ENCODE results near the gene ASCL2.

ASCL2 gene

DNA sequence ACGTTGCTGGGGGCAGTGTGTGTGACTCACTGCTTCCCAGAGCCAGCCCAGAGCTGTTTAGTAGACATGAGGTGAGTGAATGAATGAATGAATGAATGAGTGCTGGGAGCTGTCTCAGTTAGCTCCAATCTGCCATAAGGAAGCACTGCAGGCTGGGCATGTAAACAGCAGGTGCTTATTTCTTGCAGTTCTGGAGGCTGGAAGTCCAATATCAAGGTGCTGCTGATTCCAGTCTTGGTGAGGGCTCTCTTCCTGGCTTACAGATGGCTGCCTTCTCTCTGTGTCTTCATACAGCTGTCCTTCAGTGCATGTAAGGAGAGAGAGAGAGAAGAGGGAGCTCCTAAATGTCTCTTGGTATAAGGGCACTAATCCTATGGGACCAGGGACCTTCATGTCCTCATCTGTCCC lies 27.2 kb upstream of the ASCL2 start:
- no peak for DNase-seq
- 83% methylated on average over 1 of the region's 1 CpG for WGBS (ENCODE audit: insufficient coverage)
- H3K9me3 ChIP-seq (ENCODE audit: control extremely low read depth in 1 of 5, control insufficient read depth in 4 of 5, insufficient read depth in 2 of 5, low read depth in 1 of 5, low read length in 4 of 5): no peaks in the 10 kb centered on the region
- H3K27me3 ChIP-seq (replicated peaks in 2 of 5; ENCODE audit: control insufficient read depth in 4 of 5, insufficient read depth in 5 of 5, low read length in 4 of 5): no peaks in the 10 kb centered on the region
- no peak overlapping the region for H3K27ac ChIP-seq (ENCODE audit: insufficient read depth in 1 of 2, low read depth in 1 of 2, low read length in 2 of 2, poor library complexity in 1 of 2, severe bottlenecking in 2 of 2)
- CTCF ChIA-PET: interaction anchor here (0.9 to 7.4 kb wide), 7 partner anchors 8 to 123 kb away, joined by 3 to 50 read pairs (median 7); no protein-coding TSS in a partner anchor
- no peak overlapping the region for H3K4me3 ChIP-seq (ENCODE audit: control insufficient read depth in 1 of 7, extremely low read depth in 1 of 7, insufficient read depth in 4 of 7, low read depth in 2 of 7, low read length in 6 of 7)
- POLR2A ChIA-PET: no interaction called here
- peaks cover 3 to 39% (median 23%) of the 10 kb centered on the region in 4 experiments for H3K36me3 ChIP-seq (ENCODE audit: control insufficient read depth in 4 of 4, insufficient read depth in 4 of 4, low read length in 3 of 4)
- peaks cover 3 to 65% (median 48%) of the 10 kb centered on the region in 4 experiments for H3K4me1 ChIP-seq (ENCODE audit: control extremely low read depth in 1 of 4, control insufficient read depth in 4 of 4, insufficient read depth in 4 of 4, low read length in 3 of 4)

DNA sequence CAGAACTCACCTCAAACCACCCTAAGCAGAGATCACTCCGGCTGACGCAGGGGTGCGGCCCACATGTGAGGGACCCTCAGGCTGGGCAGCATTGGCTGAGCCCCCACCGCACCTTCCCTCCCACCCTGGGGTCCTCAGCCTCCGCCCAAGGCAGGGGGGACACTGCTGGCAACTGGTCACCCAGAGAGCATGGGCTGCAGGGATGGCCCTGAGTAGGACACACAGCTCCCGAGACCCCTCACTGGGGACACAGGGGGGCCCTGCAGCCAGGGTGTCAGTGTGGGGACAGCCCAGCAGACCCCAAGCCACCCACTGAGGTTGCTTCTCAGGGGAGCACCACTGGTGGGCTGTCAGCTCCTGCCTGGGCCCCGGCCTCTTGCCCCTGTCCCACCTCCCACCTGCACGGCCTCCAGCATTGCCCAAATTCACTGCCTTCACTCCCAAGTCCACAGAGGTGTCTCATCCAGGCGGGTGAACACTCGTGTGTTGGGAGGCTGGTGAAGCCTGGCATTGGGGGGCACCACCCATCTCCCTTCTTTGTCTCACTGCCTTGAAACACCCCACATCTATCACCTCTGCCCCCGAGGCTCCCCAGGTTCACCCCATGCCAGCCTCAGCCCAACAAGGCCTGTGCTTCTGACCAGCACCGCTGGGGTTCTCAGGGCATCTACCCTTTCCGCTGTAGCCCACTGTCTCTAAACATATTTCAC lies 26.7 kb upstream of the ASCL2 start:
- H3K36me3 ChIP-seq (ENCODE audit: control insufficient read depth in 4 of 4, insufficient read depth in 4 of 4, low read length in 3 of 4): peaks cover 3 to 39% (median 23%) of the 10 kb centered on the region in 4 experiments
- POLR2A ChIA-PET: no interaction called here
- no peak overlapping the region for H3K4me3 ChIP-seq (ENCODE audit: control insufficient read depth in 1 of 7, extremely low read depth in 1 of 7, insufficient read depth in 4 of 7, low read depth in 2 of 7, low read length in 6 of 7)
- H3K27ac ChIP-seq (ENCODE audit: insufficient read depth in 1 of 2, low read depth in 1 of 2, low read length in 2 of 2, poor library complexity in 1 of 2, severe bottlenecking in 2 of 2): no peak overlapping the region
- CTCF ChIA-PET: interaction anchor here (0.9 to 7.4 kb wide), 5 partner anchors 9 to 124 kb away, joined by 3 to 50 read pairs (median 4); no protein-coding TSS in a partner anchor
- H3K27me3 ChIP-seq (replicated peaks in 2 of 5; ENCODE audit: control insufficient read depth in 4 of 5, insufficient read depth in 5 of 5, low read length in 4 of 5): no peaks in the 10 kb centered on the region
- WGBS (ENCODE audit: insufficient coverage): 100% methylated on average over 10 of the region's 13 CpGs
- no peaks in the 10 kb centered on the region for H3K9me3 ChIP-seq (ENCODE audit: control extremely low read depth in 1 of 5, control insufficient read depth in 4 of 5, insufficient read depth in 2 of 5, low read depth in 1 of 5, low read length in 4 of 5)
- DNase-seq: no peak
- peaks cover 3 to 60% (median 43%) of the 10 kb centered on the region in 4 experiments for H3K4me1 ChIP-seq (ENCODE audit: control extremely low read depth in 1 of 4, control insufficient read depth in 4 of 4, insufficient read depth in 4 of 4, low read length in 3 of 4)

DNA sequence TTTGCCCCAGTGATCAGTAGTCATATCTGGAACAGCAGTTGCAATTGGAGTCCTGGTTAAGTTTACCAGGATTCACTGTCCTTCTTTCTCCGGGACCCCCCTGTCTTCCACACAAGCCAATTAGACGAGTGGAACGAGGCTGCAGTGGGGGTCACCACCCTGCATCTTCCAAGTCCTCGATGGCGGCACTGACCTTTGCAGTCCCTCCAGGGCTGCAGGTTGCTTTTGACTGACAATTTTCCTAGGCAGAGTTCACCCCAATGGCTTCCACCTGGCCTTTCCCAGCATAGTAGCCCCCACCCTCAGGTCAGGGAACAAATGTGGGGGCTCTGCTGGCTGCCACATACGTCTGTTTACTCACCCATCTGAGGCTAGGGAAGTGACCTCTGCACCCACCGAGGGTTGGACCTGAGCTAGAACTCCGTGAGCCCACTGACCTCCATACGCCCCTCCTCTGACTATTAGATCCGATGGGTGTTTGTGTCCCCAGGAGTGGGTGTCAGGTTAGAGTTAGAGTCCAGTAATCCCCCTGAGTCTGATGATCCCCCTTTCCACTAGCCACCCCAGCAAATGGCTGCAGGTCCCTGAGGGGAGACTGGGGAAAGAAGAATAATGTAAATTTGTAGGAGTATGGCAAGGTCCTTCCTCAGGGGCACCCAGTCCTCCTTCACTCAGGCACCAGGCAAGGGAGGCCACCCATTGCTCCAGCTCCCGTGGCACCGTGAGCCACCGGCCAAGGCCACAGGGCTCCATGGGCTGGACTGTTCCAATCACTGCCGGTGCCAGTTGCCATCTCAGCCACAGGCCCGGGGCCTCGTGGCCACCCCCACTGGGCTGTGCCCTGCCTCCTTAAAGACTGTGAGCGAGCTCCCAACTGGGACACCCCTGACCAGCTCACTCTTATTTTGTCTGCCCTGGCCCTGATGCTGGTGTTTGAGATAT lies 25.9 kb upstream of the ASCL2 start:
- DNase-seq: no peak
- peaks cover 3 to 39% (median 23%) of the 10 kb centered on the region in 4 experiments for H3K36me3 ChIP-seq (ENCODE audit: control insufficient read depth in 4 of 4, insufficient read depth in 4 of 4, low read length in 3 of 4)
- ChIA-PET POLR2A (no interaction called here), CTCF (interaction anchor here (0.9 to 7.4 kb wide), 5 partner anchors 10 to 125 kb away, joined by 3 to 50 read pairs (median 7); no protein-coding TSS in a partner anchor)
- no peaks in the 10 kb centered on the region for H3K27me3 ChIP-seq (replicated peaks in 2 of 5; ENCODE audit: control insufficient read depth in 4 of 5, insufficient read depth in 5 of 5, low read length in 4 of 5)
- H3K4me3 ChIP-seq (ENCODE audit: control insufficient read depth in 1 of 7, extremely low read depth in 1 of 7, insufficient read depth in 4 of 7, low read depth in 2 of 7, low read length in 6 of 7): no peak overlapping the region
- WGBS (ENCODE audit: insufficient coverage): 94% methylated on average over 15 of the region's 17 CpGs
- no peaks in the 10 kb centered on the region for H3K9me3 ChIP-seq (ENCODE audit: control extremely low read depth in 1 of 5, control insufficient read depth in 4 of 5, insufficient read depth in 2 of 5, low read depth in 1 of 5, low read length in 4 of 5)
- peaks cover 3 to 55% (median 37%) of the 10 kb centered on the region in 4 experiments for H3K4me1 ChIP-seq (ENCODE audit: control extremely low read depth in 1 of 4, control insufficient read depth in 4 of 4, insufficient read depth in 4 of 4, low read length in 3 of 4)
- no peak overlapping the region for H3K27ac ChIP-seq (ENCODE audit: insufficient read depth in 1 of 2, low read depth in 1 of 2, low read length in 2 of 2, poor library complexity in 1 of 2, severe bottlenecking in 2 of 2)

DNA sequence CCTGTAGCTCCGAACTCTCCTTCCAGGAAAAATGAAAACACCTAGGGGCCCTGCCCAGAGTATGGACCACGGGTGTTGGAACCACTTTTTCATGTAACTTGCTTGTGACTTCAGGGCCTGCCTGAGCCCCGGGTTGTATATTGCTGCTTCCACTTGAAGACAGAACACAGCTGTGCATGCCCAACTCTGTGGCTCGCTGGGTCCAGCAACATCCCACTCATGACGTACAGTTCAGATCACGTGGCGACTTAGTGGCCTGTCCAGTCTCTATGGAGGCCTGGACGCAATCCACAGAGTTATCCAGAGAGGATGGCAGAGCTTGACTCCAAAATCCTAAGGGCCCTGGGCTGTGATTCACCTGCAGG lies 24.5 kb upstream of the ASCL2 start:
- H3K4me3 ChIP-seq (ENCODE audit: control insufficient read depth in 1 of 7, extremely low read depth in 1 of 7, insufficient read depth in 4 of 7, low read depth in 2 of 7, low read length in 6 of 7): no peak overlapping the region
- 97% methylated on average over 8 of the region's 8 CpGs for WGBS (ENCODE audit: insufficient coverage)
- peaks cover 3 to 46% (median 29%) of the 10 kb centered on the region in 4 experiments for H3K4me1 ChIP-seq (ENCODE audit: control extremely low read depth in 1 of 4, control insufficient read depth in 4 of 4, insufficient read depth in 4 of 4, low read length in 3 of 4)
- peaks cover 0 to under 1% (median 0%) of the 10 kb centered on the region in 5 experiments for H3K9me3 ChIP-seq (ENCODE audit: control extremely low read depth in 1 of 5, control insufficient read depth in 4 of 5, insufficient read depth in 2 of 5, low read depth in 1 of 5, low read length in 4 of 5)
- H3K36me3 ChIP-seq (ENCODE audit: control insufficient read depth in 4 of 4, insufficient read depth in 4 of 4, low read length in 3 of 4): peaks cover 3 to 37% (median 23%) of the 10 kb centered on the region in 4 experiments
- no peaks in the 10 kb centered on the region for H3K27me3 ChIP-seq (replicated peaks in 2 of 5; ENCODE audit: control insufficient read depth in 4 of 5, insufficient read depth in 5 of 5, low read length in 4 of 5)
- H3K27ac ChIP-seq (ENCODE audit: insufficient read depth in 1 of 2, low read depth in 1 of 2, low read length in 2 of 2, poor library complexity in 1 of 2, severe bottlenecking in 2 of 2): peak overlapping the region in 1 of 2 experiments; percentile 4
- CTCF ChIA-PET: interaction anchor here (1.1 to 2.2 kb wide), 7 partner anchors 10 to 126 kb away, joined by 3 to 9 read pairs (median 5); no protein-coding TSS in a partner anchor
- DNase-seq: no peak
- POLR2A ChIA-PET: no interaction called here

DNA sequence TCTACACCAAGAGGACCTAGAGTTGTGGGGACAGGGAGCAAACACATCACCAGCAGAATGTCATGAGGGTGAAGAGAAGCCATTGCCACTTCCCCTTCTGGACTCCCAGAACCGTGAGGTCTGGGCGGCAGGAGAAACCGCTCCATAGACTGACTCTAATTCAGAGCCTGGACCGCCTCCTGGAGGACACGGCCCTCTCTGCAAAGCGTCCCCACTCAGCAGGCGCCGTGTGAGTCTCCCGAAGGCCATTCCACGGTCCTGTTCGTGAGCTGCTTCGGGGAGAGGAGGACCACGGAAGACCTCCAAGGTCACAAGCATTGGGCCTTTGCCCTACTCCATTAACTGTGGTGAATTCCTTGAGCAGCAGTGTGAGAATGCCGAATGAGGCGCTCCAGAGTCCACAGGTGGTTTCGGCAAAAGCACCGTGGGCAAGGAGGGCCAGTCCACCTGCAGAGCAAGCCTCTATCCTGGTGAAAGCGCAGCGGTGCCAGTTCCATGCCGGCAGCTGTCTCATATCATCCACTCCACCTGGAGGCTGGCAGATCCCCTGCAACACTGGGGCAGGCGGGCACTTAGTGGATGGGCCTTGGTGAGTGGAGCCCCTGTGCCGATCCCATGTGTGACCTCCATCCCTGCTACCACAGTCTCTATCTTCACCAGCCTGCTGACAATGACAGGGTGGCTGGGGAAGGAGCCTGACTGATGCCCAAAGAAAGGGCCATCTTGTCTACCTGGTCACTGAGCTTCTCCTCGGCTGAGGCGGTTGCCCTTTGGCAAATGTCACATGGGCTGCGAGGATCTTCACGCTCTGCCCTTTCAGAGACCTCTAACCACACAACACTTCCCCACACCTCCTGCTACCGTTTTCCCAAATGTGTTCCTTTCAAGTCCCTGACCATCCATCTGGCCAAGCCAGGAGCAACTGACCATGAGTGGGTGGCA lies 23.9 kb upstream of the ASCL2 start:
- ChIA-PET POLR2A (no interaction called here), CTCF (interaction anchor here (1.1 to 2.2 kb wide), 7 partner anchors 11 to 126 kb away, joined by 3 to 9 read pairs (median 5); no protein-coding TSS in a partner anchor)
- peaks cover 3 to 40% (median 22%) of the 10 kb centered on the region in 4 experiments for H3K4me1 ChIP-seq (ENCODE audit: control extremely low read depth in 1 of 4, control insufficient read depth in 4 of 4, insufficient read depth in 4 of 4, low read length in 3 of 4)
- no peaks in the 10 kb centered on the region for H3K27me3 ChIP-seq (replicated peaks in 2 of 5; ENCODE audit: control insufficient read depth in 4 of 5, insufficient read depth in 5 of 5, low read length in 4 of 5)
- peak overlapping the region in 2 of 7 experiments; percentile 4 to 45 for H3K4me3 ChIP-seq (ENCODE audit: control insufficient read depth in 1 of 7, extremely low read depth in 1 of 7, insufficient read depth in 4 of 7, low read depth in 2 of 7, low read length in 6 of 7)
- peaks cover 0 to 3% (median 0%) of the 10 kb centered on the region in 5 experiments for H3K9me3 ChIP-seq (ENCODE audit: control extremely low read depth in 1 of 5, control insufficient read depth in 4 of 5, insufficient read depth in 2 of 5, low read depth in 1 of 5, low read length in 4 of 5)
- H3K27ac ChIP-seq (ENCODE audit: insufficient read depth in 1 of 2, low read depth in 1 of 2, low read length in 2 of 2, poor library complexity in 1 of 2, severe bottlenecking in 2 of 2): peak overlapping the region in 1 of 2 experiments; percentile 4
- peak; percentile 42 to 71 (median 68) for DNase-seq
- H3K36me3 ChIP-seq (ENCODE audit: control insufficient read depth in 4 of 4, insufficient read depth in 4 of 4, low read length in 3 of 4): peaks cover 3 to 35% (median 22%) of the 10 kb centered on the region in 4 experiments
- WGBS (ENCODE audit: insufficient coverage): 71% methylated on average over 25 of the region's 27 CpGs

DNA sequence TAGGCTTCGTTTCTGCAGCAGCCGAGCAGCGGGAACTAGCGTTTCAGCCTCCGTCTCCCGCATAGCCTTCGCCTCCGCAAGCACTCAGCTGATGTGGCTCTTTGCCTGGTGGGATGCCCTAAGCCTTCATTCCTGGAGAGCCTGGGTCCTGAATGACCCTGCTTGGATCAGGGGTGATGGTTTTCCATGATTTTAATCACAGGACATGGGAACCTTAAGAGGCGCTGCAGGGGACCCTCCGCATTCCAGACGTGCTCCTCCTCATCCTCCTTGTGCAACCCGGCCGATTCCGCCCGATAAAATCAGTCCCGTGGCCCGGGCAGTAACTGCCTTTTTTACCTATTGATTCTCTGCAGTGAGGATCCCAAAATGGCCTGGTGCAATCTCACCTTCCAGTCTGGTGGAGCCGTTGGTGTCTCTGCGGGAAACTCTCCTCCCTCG lies 23.2 kb upstream of the ASCL2 start:
- peaks cover 3 to 30% (median 18%) of the 10 kb centered on the region in 4 experiments for H3K36me3 ChIP-seq (ENCODE audit: control insufficient read depth in 4 of 4, insufficient read depth in 4 of 4, low read length in 3 of 4)
- H3K27ac ChIP-seq (ENCODE audit: insufficient read depth in 1 of 2, low read depth in 1 of 2, low read length in 2 of 2, poor library complexity in 1 of 2, severe bottlenecking in 2 of 2): no peak overlapping the region
- DNase-seq: no peak
- POLR2A ChIA-PET: no interaction called here
- H3K27me3 ChIP-seq (replicated peaks in 2 of 5; ENCODE audit: control insufficient read depth in 4 of 5, insufficient read depth in 5 of 5, low read length in 4 of 5): no peaks in the 10 kb centered on the region
- peak overlapping the region in 2 of 7 experiments; percentile 4 to 45 for H3K4me3 ChIP-seq (ENCODE audit: control insufficient read depth in 1 of 7, extremely low read depth in 1 of 7, insufficient read depth in 4 of 7, low read depth in 2 of 7, low read length in 6 of 7)
- H3K9me3 ChIP-seq (ENCODE audit: control extremely low read depth in 1 of 5, control insufficient read depth in 4 of 5, insufficient read depth in 2 of 5, low read depth in 1 of 5, low read length in 4 of 5): peaks cover 0 to 3% (median 0%) of the 10 kb centered on the region in 5 experiments
- CTCF ChIA-PET: interaction anchor here (2.1 kb wide), 1 partner anchor 95 kb away, joined by 7 read pairs; no protein-coding TSS in a partner anchor
- peaks cover 3 to 33% (median 15%) of the 10 kb centered on the region in 4 experiments for H3K4me1 ChIP-seq (ENCODE audit: control extremely low read depth in 1 of 4, control insufficient read depth in 4 of 4, insufficient read depth in 4 of 4, low read length in 3 of 4)
- 86% methylated on average over 15 of the region's 20 CpGs for WGBS (ENCODE audit: insufficient coverage)
